ENCODE results near the gene EHD4. TPM values are rescaled to one million over a fixed set of nuclear protein-coding genes. Genes with fewer than 3 reads are reported as not detected.

Gene EHD4
- total and polyA plus RNA-seq, 9 donors: 8.8 to 23.3 (median 13.7) TPM

DNA sequence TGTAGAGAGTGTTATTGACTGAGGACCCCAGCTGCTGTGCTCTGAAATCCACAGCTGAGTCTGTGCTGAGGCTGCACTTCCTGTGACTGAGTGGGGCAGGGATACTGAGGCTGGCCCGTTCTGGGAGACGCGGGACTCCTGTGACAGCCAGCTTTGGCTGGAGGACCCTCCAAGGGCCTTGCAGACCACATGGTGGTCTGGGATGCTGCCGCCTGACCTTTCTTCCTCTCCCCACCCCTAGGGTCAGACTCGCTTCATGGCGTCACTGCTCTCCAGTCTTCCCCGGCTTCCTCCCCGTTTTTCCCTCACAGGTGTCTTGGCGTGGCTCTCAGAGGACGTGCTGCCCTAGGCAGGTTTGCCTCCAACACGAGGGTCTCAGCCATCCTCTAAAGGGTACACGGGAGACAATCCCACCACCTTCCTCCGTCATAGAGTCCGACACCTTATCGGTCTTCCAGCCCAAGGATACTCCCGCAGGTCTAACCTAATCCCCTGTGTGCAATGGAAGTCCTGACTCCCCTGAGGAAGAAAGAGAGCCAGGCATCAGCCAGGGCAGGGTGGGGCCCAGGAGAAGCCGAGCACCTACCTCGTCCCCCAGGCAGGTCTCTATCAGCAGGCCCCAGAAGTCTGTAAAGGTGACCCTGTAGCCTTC is 19.9 kb upstream of the EHD4 start:
- H3K9me3 ChIP-seq: no peaks in the 10 kb centered on the region
- intact Hi-C loops (cut with DNase I): loop anchor here in 1 of 4 donors (2.0 to 5.0 kb wide), 2 partner anchors 65 to 93 kb away; no protein-coding TSS in a partner anchor
- H3K27me3 ChIP-seq: no peaks in the 10 kb centered on the region
- H3K4me3 ChIP-seq: no peak overlapping the region
- WGBS, 3 donors: 89 to 90% (median 90%) methylated on average over 18 of the region's 18 CpGs
- peak in 1 of 5 donors; percentile 13 for DNase-seq
- TF ChIP-seq, protein P1, sequence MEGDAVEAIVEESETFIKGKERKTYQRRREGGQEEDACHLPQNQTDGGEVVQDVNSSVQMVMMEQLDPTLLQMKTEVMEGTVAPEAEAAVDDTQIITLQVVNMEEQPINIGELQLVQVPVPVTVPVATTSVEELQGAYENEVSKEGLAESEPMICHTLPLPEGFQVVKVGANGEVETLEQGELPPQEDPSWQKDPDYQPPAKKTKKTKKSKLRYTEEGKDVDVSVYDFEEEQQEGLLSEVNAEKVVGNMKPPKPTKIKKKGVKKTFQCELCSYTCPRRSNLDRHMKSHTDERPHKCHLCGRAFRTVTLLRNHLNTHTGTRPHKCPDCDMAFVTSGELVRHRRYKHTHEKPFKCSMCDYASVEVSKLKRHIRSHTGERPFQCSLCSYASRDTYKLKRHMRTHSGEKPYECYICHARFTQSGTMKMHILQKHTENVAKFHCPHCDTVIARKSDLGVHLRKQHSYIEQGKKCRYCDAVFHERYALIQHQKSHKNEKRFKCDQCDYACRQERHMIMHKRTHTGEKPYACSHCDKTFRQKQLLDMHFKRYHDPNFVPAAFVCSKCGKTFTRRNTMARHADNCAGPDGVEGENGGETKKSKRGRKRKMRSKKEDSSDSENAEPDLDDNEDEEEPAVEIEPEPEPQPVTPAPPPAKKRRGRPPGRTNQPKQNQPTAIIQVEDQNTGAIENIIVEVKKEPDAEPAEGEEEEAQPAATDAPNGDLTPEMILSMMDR (IDR thresholded peaks at IDR 0.05): no peak
- TF ChIP-seq EP300 (IDR thresholded peaks at IDR 0.05) (no peak), POLR2A (IDR thresholded peaks at IDR 0.05) (no peak)
- no peaks in the 10 kb centered on the region for H3K4me1 ChIP-seq (ENCODE audit: insufficient read depth)
- H3K27ac ChIP-seq: no peak overlapping the region
- no peaks in the 10 kb centered on the region for H3K36me3 ChIP-seq

GRCh38 chr15:41990691-41991090 is 18.3 kb upstream of the EHD4 start:
- no peak overlapping the region for H3K4me3 ChIP-seq
- intact Hi-C loops (cut with DNase I): loop anchor here in 1 of 4 donors (5.0 kb wide), 1 partner anchor 67 kb away; no protein-coding TSS in a partner anchor
- no peaks in the 10 kb centered on the region for H3K9me3 ChIP-seq
- H3K36me3 ChIP-seq: no peaks in the 10 kb centered on the region
- no peak overlapping the region for H3K27ac ChIP-seq
- H3K4me1 ChIP-seq (ENCODE audit: insufficient read depth): no peaks in the 10 kb centered on the region
- WGBS, 3 donors: 58 to 74% (median 62%) methylated on average over 3 of the region's 3 CpGs
- H3K27me3 ChIP-seq: no peaks in the 10 kb centered on the region
- no peak for DNase-seq
- TF ChIP-seq EP300 (IDR thresholded peaks at IDR 0.05) (no peak), POLR2A (IDR thresholded peaks at IDR 0.05) (no peak)
- TF ChIP-seq, protein P1 (IDR thresholded peaks at IDR 0.05): no peak

DNA sequence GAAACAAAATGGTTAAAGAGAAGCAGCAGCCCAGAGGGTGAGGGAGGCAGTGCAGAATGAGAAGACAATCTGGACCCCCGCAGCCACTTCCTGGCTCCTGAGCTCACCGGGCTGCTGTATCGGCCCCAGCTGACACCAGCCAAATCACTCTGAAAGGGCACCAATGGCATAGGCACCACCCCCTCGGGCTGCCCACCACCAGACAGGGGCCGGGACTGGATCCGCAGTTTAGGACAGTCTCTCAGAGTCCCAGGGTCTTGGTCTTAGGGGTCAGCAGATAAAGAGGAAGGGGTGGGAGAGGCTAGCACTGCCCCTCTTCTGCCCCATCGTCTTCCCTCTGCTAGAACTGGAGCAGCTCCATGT is 17.9 kb upstream of the EHD4 start:
- Histone ChIP-seq H3K4me3 (no peak overlapping the region), H3K27me3 (no peaks in the 10 kb centered on the region), H3K4me1 (ENCODE audit: insufficient read depth) (no peaks in the 10 kb centered on the region), H3K27ac (no peak overlapping the region), H3K36me3 (no peaks in the 10 kb centered on the region), H3K9me3 (no peaks in the 10 kb centered on the region)
- 41 to 48% (median 41%) methylated on average over 7 of the region's 7 CpGs for WGBS, 3 donors
- no peak for TF ChIP-seq EP300 (IDR thresholded peaks at IDR 0.05)
- TF ChIP-seq POLR2A (IDR thresholded peaks at IDR 0.05): no peak
- TF ChIP-seq, protein P1 (IDR thresholded peaks at IDR 0.05): no peak
- no peak for DNase-seq
- intact Hi-C loops (cut with DNase I): loop anchor here in 1 of 4 donors (5.0 kb wide), 1 partner anchor 67 kb away; no protein-coding TSS in a partner anchor

DNA sequence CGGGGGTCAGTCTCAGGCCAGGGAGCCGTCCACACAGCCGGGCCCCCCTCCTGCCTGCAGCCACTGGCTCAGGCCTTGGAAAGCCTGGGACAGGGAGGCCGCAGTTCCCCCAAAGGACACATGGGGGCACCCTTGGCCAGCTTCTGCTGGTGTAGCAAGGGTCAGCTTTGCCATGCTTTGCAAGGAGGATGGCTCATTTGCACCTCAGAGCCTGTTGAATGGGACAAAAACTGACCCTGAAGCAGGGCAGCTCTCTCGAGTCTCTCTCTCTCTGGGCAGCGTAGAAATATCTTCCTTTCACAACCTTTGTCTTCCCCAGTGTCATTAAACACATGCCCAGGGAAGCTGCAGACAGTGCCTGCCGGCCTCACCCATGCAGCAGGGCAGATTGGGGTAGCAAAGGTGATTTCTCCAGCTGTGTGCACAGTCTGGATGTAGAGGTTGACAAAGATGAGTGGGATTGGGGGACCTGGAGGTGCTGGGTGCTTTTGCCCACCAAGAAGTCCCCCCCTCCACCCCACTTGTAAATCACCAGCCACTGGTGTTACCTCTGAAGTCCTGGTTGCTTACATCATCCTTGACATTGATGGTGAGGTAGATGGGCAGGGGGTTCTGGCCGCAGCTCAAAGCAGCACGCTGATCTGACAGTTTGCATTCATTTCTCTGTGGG is 17.4 kb upstream of the EHD4 start:
- intact Hi-C loops (cut with DNase I): loop anchor here in 2 of 4 donors (2.0 to 5.0 kb wide), 3 partner anchors 67 to 93 kb away; no protein-coding TSS in a partner anchor

More for the DNA sequence above, 17.4 kb upstream of the EHD4 start:
- 13 to 18% (median 14%) methylated on average over 7 to 9 of the region's 9 CpGs for WGBS, 3 donors
- no peak for TF ChIP-seq POLR2A (IDR thresholded peaks at IDR 0.05)
- TF ChIP-seq, protein P1 (IDR thresholded peaks at IDR 0.05): peak; percentile 78 to 88 (median 85)
- no peak overlapping the region for H3K4me3 ChIP-seq
- peak; percentile 73 to 91 (median 85) for DNase-seq
- no peaks in the 10 kb centered on the region for H3K4me1 ChIP-seq (ENCODE audit: insufficient read depth)
- H3K27ac ChIP-seq: no peak overlapping the region
- H3K36me3 ChIP-seq: no peaks in the 10 kb centered on the region
- H3K27me3 ChIP-seq: no peaks in the 10 kb centered on the region
- no peaks in the 10 kb centered on the region for H3K9me3 ChIP-seq

Data from ovary (tissue), 9 donors.